ENCODE data around the gene FBXL4. TPM values are rescaled to one million over a fixed set of nuclear protein-coding genes. Genes with fewer than 3 reads are reported as not detected.

The FBXL4 gene
- total RNA-seq, 6 experiments from 2014 or later = 10.6 to 13.0 (median 12.3) TPM

GRCh38 chr6:98835149-98836024 is 112.4 kb downstream of the FBXL4 start:
- Mint-ChIP-seq H3K36me3 (ENCODE audit: low read depth) (no peaks in the 10 kb centered on the region), H3K4me1 (ENCODE audit: low read depth) (peaks cover 45% of the 10 kb centered on the region), H3K27ac (no peak overlapping the region), H3K9me3 (no peaks in the 10 kb centered on the region), H3K4me3 (peak overlapping the region; percentile 16; the same call in 1 of the 2 replicates), H3K27me3 (ENCODE audit: insufficient read depth) (peaks cover 58% of the 10 kb centered on the region)
- TF ChIP-seq CTCF (IDR thresholded peaks at IDR 0.05) = no peak
- no peak for DNase-seq

GRCh38 chr6:98834060-98835031 is 113.4 kb downstream of the FBXL4 start, which contains the start of gene POU3F2:
Gene POU3F2 (plus strand): TSS chr6:98834574. CDS start chr6:98834874, 300 bp downstream.
- Mint-ChIP-seq H3K9me3 (no peaks in the 10 kb centered on the region), H3K27me3 (ENCODE audit: insufficient read depth) (peaks cover 55% of the 10 kb centered on the region), H3K4me1 (ENCODE audit: low read depth) (peaks cover 45% of the 10 kb centered on the region), H3K4me3 (peak within 1 kb of the TSS; percentile 89), H3K27ac (peak within 1 kb of the TSS; percentile 16; the same call in 1 of the 2 replicates), H3K36me3 (ENCODE audit: low read depth) (no peaks in the 10 kb centered on the region)
- DNase-seq = peak; percentile 70
- no peak for TF ChIP-seq CTCF (IDR thresholded peaks at IDR 0.05)

GRCh38 chr6:98833307-98834059 is 114.3 kb downstream of the FBXL4 start:
- Mint-ChIP-seq H3K9me3 (no peaks in the 10 kb centered on the region), H3K4me3 (peak overlapping the region; percentile 89), H3K36me3 (ENCODE audit: low read depth) (no peaks in the 10 kb centered on the region), H3K4me1 (ENCODE audit: low read depth) (peaks cover 45% of the 10 kb centered on the region), H3K27ac (peak overlapping the region; percentile 16; the same call in 1 of the 2 replicates), H3K27me3 (ENCODE audit: insufficient read depth) (peaks cover 61% of the 10 kb centered on the region)
- no peak for TF ChIP-seq CTCF (IDR thresholded peaks at IDR 0.05)
- peak; percentile 2 for DNase-seq

- H3K27me3 Mint-ChIP-seq (ENCODE audit: insufficient read depth) = peaks cover 62% of the 10 kb centered on the region
- H3K9me3 Mint-ChIP-seq = no peaks in the 10 kb centered on the region
- H3K4me1 Mint-ChIP-seq (ENCODE audit: low read depth) = peaks cover 45% of the 10 kb centered on the region
- TF ChIP-seq CTCF (IDR thresholded peaks at IDR 0.05) = no peak
- no peaks in the 10 kb centered on the region for H3K36me3 Mint-ChIP-seq (ENCODE audit: low read depth)
- peak; percentile 3 for DNase-seq
- H3K27ac Mint-ChIP-seq = peak overlapping the region; percentile 11
- peak overlapping the region; percentile 89 for H3K4me3 Mint-ChIP-seq
Observed at GRCh38 chr6:98833057-98833306, 114.8 kb downstream of the FBXL4 start.

Data from HFFc6 (cell line).